ENCODE results near the gene NEURL3.

Gene NEURL3

GRCh38 chr2:96527286-96528005 is 22.3 kb upstream of the NEURL3 start:
- no peak for DNase-seq (ENCODE audit: low read depth)

GRCh38 chr2:96526615-96527285 is 21.6 kb upstream of the NEURL3 start:
- no peak for DNase-seq (ENCODE audit: low read depth)

GRCh38 chr2:96526101-96526591 is 21.0 kb upstream of the NEURL3 start:
- no peak for DNase-seq (ENCODE audit: low read depth)

GRCh38 chr2:96525211-96525507 is 20.0 kb upstream of the NEURL3 start:
- no peak for DNase-seq (ENCODE audit: low read depth)

GRCh38 chr2:96524482-96525210 is 19.5 kb upstream of the NEURL3 start:
- DNase-seq (ENCODE audit: low read depth), result no peak

GRCh38 chr2:96523659-96524481 is 18.7 kb upstream of the NEURL3 start:
- DNase-seq (ENCODE audit: low read depth), result no peak

GRCh38 chr2:96522304-96523203 is 17.4 kb upstream of the NEURL3 start:
- no peak for DNase-seq (ENCODE audit: low read depth)

GRCh38 chr2:96521219-96521618 is 16.1 kb upstream of the NEURL3 start:
- DNase-seq (ENCODE audit: low read depth), result no peak

GRCh38 chr2:96520697-96521096 is 15.5 kb upstream of the NEURL3 start:
- DNase-seq (ENCODE audit: low read depth), result no peak

GRCh38 chr2:96520231-96520630 is 15.1 kb upstream of the NEURL3 start:
- DNase-seq (ENCODE audit: low read depth), result no peak

- no peak for DNase-seq (ENCODE audit: low read depth)
Measured at GRCh38 chr2:96517079-96517478, 11.9 kb upstream of the NEURL3 start.

- no peak for DNase-seq (ENCODE audit: low read depth)
Measured at GRCh38 chr2:96514521-96514920, 9.4 kb upstream of the NEURL3 start.

GRCh38 chr2:96512341-96512740 is 7.2 kb upstream of the NEURL3 start:
- no peak for DNase-seq (ENCODE audit: low read depth)

- DNase-seq (ENCODE audit: low read depth), result no peak
Measured at GRCh38 chr2:96511851-96512250, 6.7 kb upstream of the NEURL3 start.

- DNase-seq (ENCODE audit: low read depth), result no peak
Measured at GRCh38 chr2:96510931-96511595, 5.9 kb upstream of the NEURL3 start.

GRCh38 chr2:96509847-96510230 is 4.7 kb upstream of the NEURL3 start:
- no peak for DNase-seq (ENCODE audit: low read depth)

GRCh38 chr2:96509114-96509846 is 4.1 kb upstream of the NEURL3 start:
- DNase-seq (ENCODE audit: low read depth), result no peak

GRCh38 chr2:96508521-96509113 is 3.5 kb upstream of the NEURL3 start:
- DNase-seq (ENCODE audit: low read depth), result no peak

- DNase-seq (ENCODE audit: low read depth), result no peak
Measured at GRCh38 chr2:96507957-96508520, 2.9 kb upstream of the NEURL3 start.

Measured in CMK (cell line).